Measurements from ENCODE around the gene KLF1.
A peak's percentile ranks its signal among the peaks of the same experiment; 100 is the strongest.

KLF1 gene

DNA sequence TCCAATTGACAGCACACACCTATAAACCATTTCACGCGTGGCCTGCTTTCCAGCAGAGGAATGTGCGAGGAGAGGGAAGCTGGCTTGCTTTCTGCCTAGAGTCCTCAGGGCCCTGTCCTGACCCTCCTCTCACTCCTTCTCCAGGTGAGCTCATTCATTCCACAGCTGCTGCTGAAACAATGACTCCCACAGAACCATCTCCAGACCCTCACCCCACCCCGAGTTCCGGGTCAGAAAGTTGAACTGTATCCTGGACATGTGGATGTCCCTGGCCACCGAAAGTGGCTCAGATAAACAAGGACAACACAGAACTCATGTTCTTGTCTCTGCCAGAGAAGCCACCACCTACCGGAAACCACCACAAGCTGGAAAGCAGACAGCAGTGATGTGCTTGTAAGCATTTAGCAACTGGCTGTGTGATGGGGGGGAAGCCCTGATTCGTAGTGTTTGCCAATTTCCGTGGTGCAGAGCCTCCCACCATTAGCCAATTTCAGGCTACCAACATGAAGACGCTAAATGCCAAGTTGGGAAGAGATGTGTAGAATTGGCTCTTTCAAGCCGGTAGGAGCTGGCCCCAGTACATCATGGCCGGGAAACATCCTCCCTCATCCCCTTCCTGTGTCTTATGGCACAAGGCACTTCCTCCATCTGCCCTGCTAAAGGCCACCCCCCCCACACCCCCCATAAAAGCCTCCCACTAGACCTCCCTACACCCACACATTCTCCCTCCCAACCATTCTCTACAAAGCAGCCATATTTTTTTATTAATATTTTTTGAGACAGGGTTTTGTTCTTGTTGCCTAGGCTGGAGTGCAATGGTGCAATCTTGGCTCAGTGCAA, 27.1 kb upstream of the KLF1 start:
- H2BK15ac ChIP-seq (replicated peaks; ENCODE audit: low read depth), result no peak overlapping the region
- H3K27me3 ChIP-seq (ENCODE audit: insufficient read depth, low read length, poor library complexity), result no peaks in the 10 kb centered on the region
- peak overlapping the region; percentile 89 for H3K23ac ChIP-seq (ENCODE audit: low read length)
- H3K56ac ChIP-seq (ENCODE audit: low read length), result peak overlapping the region; percentile 19
- H3K18ac ChIP-seq (ENCODE audit: low read length), result no peak overlapping the region
- H3K27ac ChIP-seq (ENCODE audit: low read depth, low read length), result peak overlapping the region; percentile 52
- H2AK5ac ChIP-seq (ENCODE audit: low read length), result no peak overlapping the region
- H2BK120ac ChIP-seq (ENCODE audit: low read depth, low read length), result no peak overlapping the region
- peaks cover 6% of the 10 kb centered on the region for H3K4me1 ChIP-seq (ENCODE audit: control insufficient read depth, low read depth, low read length)
- no CpG with 5 or more reads among the region's 12 CpGs for WGBS (ENCODE audit: extremely low coverage, insufficient coverage, low lambda C conversion rate)
- H2BK5ac ChIP-seq (ENCODE audit: low read length), result no peak overlapping the region
- peak; percentile 59 for DNase-seq
- H3K36me3 ChIP-seq (ENCODE audit: control insufficient read depth, insufficient read depth, low read length), result no peaks in the 10 kb centered on the region
- no peak overlapping the region for H4K5ac ChIP-seq (ENCODE audit: low read length)
- no peak overlapping the region for H3K4ac ChIP-seq (ENCODE audit: low read depth, low read length)
- H3K79me1 ChIP-seq (ENCODE audit: low read length), result no peaks in the 10 kb centered on the region
- no peak overlapping the region for H4K8ac ChIP-seq (ENCODE audit: low read depth, low read length)
- no peak overlapping the region for H3K4me2 ChIP-seq (ENCODE audit: low read length)
- H3K79me2 ChIP-seq (ENCODE audit: control insufficient read depth, insufficient read depth, low read length), result no peaks in the 10 kb centered on the region
- peak overlapping the region; percentile 28 for H3K9ac ChIP-seq (ENCODE audit: low read length)
- H3K4me3 ChIP-seq (ENCODE audit: low read length), result no peak overlapping the region

DNA sequence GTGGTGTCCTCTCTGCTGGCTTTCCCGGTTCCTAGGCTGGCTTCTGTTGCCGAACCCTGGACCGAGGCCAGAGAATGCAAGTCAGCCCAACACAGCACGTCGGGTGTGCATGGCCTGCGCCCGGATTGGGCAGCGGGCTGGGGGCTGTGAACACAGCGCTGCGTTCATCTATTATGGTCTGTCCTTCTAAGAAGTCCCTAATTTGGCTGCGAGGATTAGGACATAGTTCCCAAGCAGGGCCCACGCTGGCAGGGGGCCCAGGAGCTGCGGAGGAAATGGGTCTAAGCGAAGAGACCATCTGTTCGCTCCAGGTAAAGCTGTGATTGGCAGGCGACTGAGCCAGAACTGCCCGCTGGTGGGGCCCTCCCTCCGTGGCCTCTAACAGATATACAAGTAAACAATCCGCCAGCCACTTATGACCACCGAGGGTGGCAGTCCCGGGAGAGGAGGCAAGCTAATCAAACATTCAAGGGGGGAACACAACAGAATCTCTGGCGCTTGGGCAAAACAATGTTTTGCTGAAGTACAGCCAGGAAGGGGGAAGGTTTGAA, 26.1 kb upstream of the KLF1 start:
- no peak overlapping the region for H3K4me2 ChIP-seq (ENCODE audit: low read length)
- no peak overlapping the region for H3K4ac ChIP-seq (ENCODE audit: low read depth, low read length)
- no CpG with 5 or more reads among the region's 22 CpGs for WGBS (ENCODE audit: extremely low coverage, insufficient coverage, low lambda C conversion rate)
- H3K18ac ChIP-seq (ENCODE audit: low read length), result no peak overlapping the region
- H2BK120ac ChIP-seq (ENCODE audit: low read depth, low read length), result no peak overlapping the region
- H4K5ac ChIP-seq (ENCODE audit: low read length), result no peak overlapping the region
- H2BK5ac ChIP-seq (ENCODE audit: low read length), result no peak overlapping the region
- no peaks in the 10 kb centered on the region for H3K27me3 ChIP-seq (ENCODE audit: insufficient read depth, low read length, poor library complexity)
- peak; percentile 72 for DNase-seq
- H3K27ac ChIP-seq (ENCODE audit: low read depth, low read length), result peak overlapping the region; percentile 52
- H2BK15ac ChIP-seq (replicated peaks; ENCODE audit: low read depth), result no peak overlapping the region
- H3K79me1 ChIP-seq (ENCODE audit: low read length), result no peaks in the 10 kb centered on the region
- H2AK5ac ChIP-seq (ENCODE audit: low read length), result no peak overlapping the region
- H3K79me2 ChIP-seq (ENCODE audit: control insufficient read depth, insufficient read depth, low read length), result no peaks in the 10 kb centered on the region
- H3K23ac ChIP-seq (ENCODE audit: low read length), result no peak overlapping the region
- H3K4me1 ChIP-seq (ENCODE audit: control insufficient read depth, low read depth, low read length), result peaks cover 6% of the 10 kb centered on the region
- H3K9ac ChIP-seq (ENCODE audit: low read length), result peak overlapping the region; percentile 2
- H4K8ac ChIP-seq (ENCODE audit: low read depth, low read length), result peak overlapping the region; percentile 57
- H3K4me3 ChIP-seq (ENCODE audit: low read length), result no peak overlapping the region
- peak overlapping the region; percentile 66 for H3K56ac ChIP-seq (ENCODE audit: low read length)
- H3K36me3 ChIP-seq (ENCODE audit: control insufficient read depth, insufficient read depth, low read length), result no peaks in the 10 kb centered on the region

DNA sequence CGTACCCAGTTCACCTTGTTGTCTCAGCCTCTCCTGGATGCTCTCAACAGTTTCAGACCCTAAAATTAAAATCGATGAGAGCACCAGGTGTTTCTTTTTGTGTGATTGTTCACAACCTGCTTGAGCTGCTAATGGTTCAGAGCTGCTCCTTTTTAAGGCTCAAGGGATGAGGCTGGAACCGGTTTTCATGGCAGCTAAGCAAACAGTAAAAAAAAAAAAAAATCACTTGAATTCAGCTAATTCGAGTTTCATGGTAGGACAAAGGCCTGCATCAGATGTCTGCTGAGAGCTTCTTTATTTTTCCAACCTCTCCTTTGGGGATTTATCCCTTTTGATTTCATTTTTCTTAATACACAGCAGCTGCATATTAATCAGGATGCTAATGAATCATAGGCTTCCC, 25.6 kb upstream of the KLF1 start:
- Histone ChIP-seq H3K27me3 (ENCODE audit: insufficient read depth, low read length, poor library complexity) (no peaks in the 10 kb centered on the region), H3K79me1 (ENCODE audit: low read length) (no peaks in the 10 kb centered on the region), H3K4me1 (ENCODE audit: control insufficient read depth, low read depth, low read length) (peaks cover 6% of the 10 kb centered on the region), H2BK15ac (replicated peaks; ENCODE audit: low read depth) (no peak overlapping the region), H3K4me2 (ENCODE audit: low read length) (no peak overlapping the region), H3K23ac (ENCODE audit: low read length) (no peak overlapping the region), H4K5ac (ENCODE audit: low read length) (peak overlapping the region; percentile 6), H3K27ac (ENCODE audit: low read depth, low read length) (peak overlapping the region; percentile 15), H4K8ac (ENCODE audit: low read depth, low read length) (no peak overlapping the region), H2BK5ac (ENCODE audit: low read length) (no peak overlapping the region), H2BK120ac (ENCODE audit: low read depth, low read length) (no peak overlapping the region), H3K4me3 (ENCODE audit: low read length) (no peak overlapping the region), H3K4ac (ENCODE audit: low read depth, low read length) (no peak overlapping the region), H3K56ac (ENCODE audit: low read length) (peak overlapping the region; percentile 66), H3K79me2 (ENCODE audit: control insufficient read depth, insufficient read depth, low read length) (no peaks in the 10 kb centered on the region), H3K18ac (ENCODE audit: low read length) (no peak overlapping the region), H3K9ac (ENCODE audit: low read length) (peak overlapping the region; percentile 2), H3K36me3 (ENCODE audit: control insufficient read depth, insufficient read depth, low read length) (no peaks in the 10 kb centered on the region), H2AK5ac (ENCODE audit: low read length) (no peak overlapping the region)
- DNase-seq, result no peak
- no CpG with 5 or more reads among the region's 4 CpGs for WGBS (ENCODE audit: extremely low coverage, insufficient coverage, low lambda C conversion rate)

DNA sequence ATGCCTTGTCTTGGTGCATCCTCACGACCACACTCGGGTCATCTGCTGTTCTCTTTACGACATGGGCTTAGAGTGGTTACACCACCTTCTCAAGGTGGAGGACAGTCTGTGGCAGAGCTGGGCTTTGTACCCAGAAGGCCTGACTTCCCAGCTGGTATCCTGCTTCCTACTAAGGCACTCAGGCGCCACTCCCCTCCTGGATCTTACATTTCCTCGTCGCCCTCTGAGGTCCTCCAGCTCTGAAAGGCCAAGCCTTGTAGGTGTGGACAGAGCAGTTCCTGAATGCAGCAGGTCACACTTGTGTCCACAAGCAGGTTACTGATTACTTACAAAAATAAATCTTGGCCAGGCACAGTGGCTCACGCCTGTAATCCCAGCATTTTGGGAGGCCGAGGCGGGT, 20.2 kb upstream of the KLF1 start:
- Histone ChIP-seq H3K9ac (ENCODE audit: low read length) (no peak overlapping the region), H3K4me2 (ENCODE audit: low read length) (no peak overlapping the region), H3K79me1 (ENCODE audit: low read length) (no peaks in the 10 kb centered on the region), H3K4me3 (ENCODE audit: low read length) (no peak overlapping the region), H4K5ac (ENCODE audit: low read length) (no peak overlapping the region), H3K23ac (ENCODE audit: low read length) (no peak overlapping the region), H2BK15ac (replicated peaks; ENCODE audit: low read depth) (no peak overlapping the region), H3K27ac (ENCODE audit: low read depth, low read length) (no peak overlapping the region), H3K27me3 (ENCODE audit: insufficient read depth, low read length, poor library complexity) (no peaks in the 10 kb centered on the region), H2BK5ac (ENCODE audit: low read length) (no peak overlapping the region), H2AK5ac (ENCODE audit: low read length) (no peak overlapping the region), H3K18ac (ENCODE audit: low read length) (no peak overlapping the region), H4K8ac (ENCODE audit: low read depth, low read length) (no peak overlapping the region), H3K56ac (ENCODE audit: low read length) (no peak overlapping the region), H3K4ac (ENCODE audit: low read depth, low read length) (no peak overlapping the region), H3K79me2 (ENCODE audit: control insufficient read depth, insufficient read depth, low read length) (no peaks in the 10 kb centered on the region), H3K4me1 (ENCODE audit: control insufficient read depth, low read depth, low read length) (no peaks in the 10 kb centered on the region), H2BK120ac (ENCODE audit: low read depth, low read length) (no peak overlapping the region), H3K36me3 (ENCODE audit: control insufficient read depth, insufficient read depth, low read length) (no peaks in the 10 kb centered on the region)
- WGBS (ENCODE audit: extremely low coverage, insufficient coverage, low lambda C conversion rate), result no CpG with 5 or more reads among the region's 9 CpGs
- DNase-seq, result no peak

DNA sequence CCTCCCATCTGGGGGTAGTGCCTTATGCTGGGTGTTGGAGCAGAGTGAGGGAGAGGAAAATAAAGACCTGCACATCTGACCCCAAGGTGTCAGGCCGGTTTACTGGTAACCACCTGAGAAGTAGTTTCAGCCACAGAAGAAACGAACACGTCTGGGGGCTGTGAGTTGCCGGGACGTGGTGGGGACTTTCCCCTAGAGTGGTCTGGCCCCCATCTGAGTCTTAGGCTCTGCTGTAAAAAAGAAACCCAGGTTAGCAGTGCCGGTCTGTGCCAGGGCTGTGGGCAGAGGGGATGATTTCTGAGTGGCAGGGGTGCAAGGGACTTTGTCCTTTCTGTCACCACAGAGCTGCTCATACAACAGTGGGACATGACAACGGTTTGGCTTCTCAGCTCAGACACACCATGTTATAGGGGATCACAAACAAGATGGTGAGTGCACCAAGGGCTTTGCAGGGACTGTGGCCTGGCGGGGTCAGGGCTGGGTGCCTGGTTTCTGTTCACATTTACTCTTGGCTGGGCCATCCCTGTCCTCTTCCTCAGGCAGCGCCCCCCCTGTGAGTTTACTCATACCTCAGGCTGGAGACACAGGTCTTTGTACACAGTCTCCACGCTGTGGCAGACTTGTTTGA, 13.0 kb upstream of the KLF1 start:
- Histone ChIP-seq H4K8ac (ENCODE audit: low read depth, low read length) (no peak overlapping the region), H2BK5ac (ENCODE audit: low read length) (no peak overlapping the region), H3K4ac (ENCODE audit: low read depth, low read length) (no peak overlapping the region), H3K4me2 (ENCODE audit: low read length) (no peak overlapping the region), H2BK120ac (ENCODE audit: low read depth, low read length) (no peak overlapping the region), H2AK5ac (ENCODE audit: low read length) (no peak overlapping the region), H3K79me1 (ENCODE audit: low read length) (no peaks in the 10 kb centered on the region), H3K4me1 (ENCODE audit: control insufficient read depth, low read depth, low read length) (no peaks in the 10 kb centered on the region), H3K27ac (ENCODE audit: low read depth, low read length) (no peak overlapping the region), H3K36me3 (ENCODE audit: control insufficient read depth, insufficient read depth, low read length) (peaks cover 4% of the 10 kb centered on the region), H3K79me2 (ENCODE audit: control insufficient read depth, insufficient read depth, low read length) (no peaks in the 10 kb centered on the region), H2BK15ac (replicated peaks; ENCODE audit: low read depth) (no peak overlapping the region), H4K5ac (ENCODE audit: low read length) (no peak overlapping the region), H3K23ac (ENCODE audit: low read length) (no peak overlapping the region), H3K4me3 (ENCODE audit: low read length) (no peak overlapping the region), H3K56ac (ENCODE audit: low read length) (no peak overlapping the region), H3K18ac (ENCODE audit: low read length) (no peak overlapping the region), H3K9ac (ENCODE audit: low read length) (no peak overlapping the region), H3K27me3 (ENCODE audit: insufficient read depth, low read length, poor library complexity) (no peaks in the 10 kb centered on the region)
- no peak for DNase-seq
- no CpG with 5 or more reads among the region's 10 CpGs for WGBS (ENCODE audit: extremely low coverage, insufficient coverage, low lambda C conversion rate)
